Cardiac muscle cell (in vitro differentiated cells and primary cell): ENCODE measurements around the gene CLEC19A. TPM values are rescaled to one million over a fixed set of nuclear protein-coding genes. Genes with fewer than 3 reads are reported as not detected.

Source experiments
- DNase-seq, 2 donors: peaks; one replicate each; pipeline versions ENCODE4 v3.0.0 to v3.0.0-alpha.2; 2010 to 2017; ENCODE audit warnings: low read depth in 1 of 2, low spot score in 1 of 2
- H3K27ac ChIP-seq: fragments of 200-600 bp; sonication (generic); 2 replicates; pipeline ENCODE4 v1.5.1; 2016
- H3K27me3 ChIP-seq: fragments of 200-600 bp; sonication (generic); 2 replicates; pipeline ENCODE4 v1.6.0; 2016; ENCODE audit warnings: control low read depth
- H3K36me3 ChIP-seq: fragments of 200-600 bp; sonication (generic); 2 replicates; pipeline ENCODE4 v1.5.1; 2016; ENCODE audit warnings: control low read depth
- H3K4me1 ChIP-seq: fragments of 200-600 bp; sonication (generic); 2 replicates; pipeline ENCODE4 v1.8.1; 2017; ENCODE audit warnings: low read depth, mild to moderate bottlenecking, mixed run types
- H3K4me3 ChIP-seq: fragments of 200-600 bp; sonication (generic); 2 replicates; pipeline ENCODE4 v1.5.1; 2016; ENCODE audit warnings: mild to moderate bottlenecking
- H3K9me3 ChIP-seq: fragments of 200-600 bp; sonication (generic); 2 replicates; pipeline ENCODE4 v1.5.1; 2017; ENCODE audit warnings: low read depth, mild to moderate bottlenecking, control low read depth
- CTCF ChIP-seq: IDR thresholded peaks from 2 replicates; pipeline ENCODE4 v1.5.1; 2012; ENCODE audit warnings: low read depth, mild to moderate bottlenecking, low read length
- polyA plus RNA-seq: library from polyadenylated mRNA; unstranded; fragments of >200 nt; fragmentation: Nextera tagmentation; extraction: Ambion mirVana; gene quantifications from 2 replicates; pipeline ENCODE4 v1.2.1, GENCODE V29; 2016
- total RNA-seq: library from RNA; depleted of rRNA; stranded (reverse); fragments of >200 nt; gene quantifications from 2 replicates; pipeline ENCODE4 v1.2.3, GENCODE V29; 2016

The CLEC19A gene
- total and polyA plus RNA-seq, 2 experiments from 2014 or later, result not detected

- H3K27ac ChIP-seq, result no peak overlapping the region
- no peaks in the 10 kb centered on the region for H3K9me3 ChIP-seq
- H3K27me3 ChIP-seq, result no peaks in the 10 kb centered on the region
- no peaks in the 10 kb centered on the region for H3K4me1 ChIP-seq
- H3K36me3 ChIP-seq, result no peaks in the 10 kb centered on the region
- peak in 1 of 2 donors; percentile 82 for DNase-seq
- TF ChIP-seq CTCF, result no peak
- H3K4me3 ChIP-seq, result no peak overlapping the region
Observed at GRCh38 chr16:19307587-19308241, 22.2 kb downstream of the CLEC19A start.

GRCh38 chr16:19308392-19308791 is 22.9 kb downstream of the CLEC19A start:
- no peak for DNase-seq
- Histone ChIP-seq H3K4me3 (no peak overlapping the region), H3K27ac (no peak overlapping the region), H3K36me3 (no peaks in the 10 kb centered on the region), H3K4me1 (no peaks in the 10 kb centered on the region), H3K9me3 (no peaks in the 10 kb centered on the region), H3K27me3 (no peaks in the 10 kb centered on the region)
- TF ChIP-seq CTCF, result no peak

GRCh38 chr16:19309178-19309577 is 23.6 kb downstream of the CLEC19A start:
- no peak for DNase-seq
- Histone ChIP-seq H3K4me3 (no peak overlapping the region), H3K27ac (no peak overlapping the region), H3K9me3 (no peaks in the 10 kb centered on the region), H3K36me3 (no peaks in the 10 kb centered on the region), H3K4me1 (no peaks in the 10 kb centered on the region), H3K27me3 (no peaks in the 10 kb centered on the region)
- no peak for TF ChIP-seq CTCF

GRCh38 chr16:19314718-19315425 is 29.3 kb downstream of the CLEC19A start:
- H3K9me3 ChIP-seq, result no peaks in the 10 kb centered on the region
- H3K27ac ChIP-seq, result no peak overlapping the region
- TF ChIP-seq CTCF, result no peak
- H3K4me1 ChIP-seq, result no peaks in the 10 kb centered on the region
- no peak overlapping the region for H3K4me3 ChIP-seq
- no peaks in the 10 kb centered on the region for H3K36me3 ChIP-seq
- H3K27me3 ChIP-seq, result no peaks in the 10 kb centered on the region
- no peak for DNase-seq

- TF ChIP-seq CTCF, result no peak
- Histone ChIP-seq H3K4me1 (no peaks in the 10 kb centered on the region), H3K36me3 (no peaks in the 10 kb centered on the region), H3K27ac (no peak overlapping the region), H3K4me3 (no peak overlapping the region), H3K9me3 (no peaks in the 10 kb centered on the region), H3K27me3 (no peaks in the 10 kb centered on the region)
- no peak for DNase-seq
Observed at GRCh38 chr16:19315889-19316433, 30.4 kb downstream of the CLEC19A start.
